Caki2 (cell line): ENCODE results near the gene UGT1A7. TPM values are rescaled to one million over a fixed set of nuclear protein-coding genes. Genes with fewer than 3 reads are reported as not detected.

ENCODE experiments used
- DNase-seq: peaks from one replicate; pipeline ENCODE4 v3.0.0-alpha.2; 2015; ENCODE audit warnings: low read depth
- in situ Hi-C: cut with HindIII; loops from 2 replicates; pipeline ENCODE4 v1.10.0; 2016; ENCODE audit warnings: low sequenced_read_pairs, low pct_unique_long_range_greater_than_20kb, mixed read lengths
- total RNA-seq: library from RNA; depleted of rRNA; stranded (reverse); fragments of >200 nt; shearing (Covaris generic); gene quantifications from 2 replicates; pipeline ENCODE4 v1.2.3, GENCODE V29; 2014; ENCODE audit warnings: low replicate concordance; rRNA removed

The UGT1A7 gene
- total RNA-seq, 1 experiment from 2014 or later, result 45.3 TPM

GRCh38 chr2:233820774-233821105 lies 139.0 kb downstream of the UGT1A7 start:
- in situ Hi-C loops, result no loop called here
- DNase-seq, result no peak

DNA sequence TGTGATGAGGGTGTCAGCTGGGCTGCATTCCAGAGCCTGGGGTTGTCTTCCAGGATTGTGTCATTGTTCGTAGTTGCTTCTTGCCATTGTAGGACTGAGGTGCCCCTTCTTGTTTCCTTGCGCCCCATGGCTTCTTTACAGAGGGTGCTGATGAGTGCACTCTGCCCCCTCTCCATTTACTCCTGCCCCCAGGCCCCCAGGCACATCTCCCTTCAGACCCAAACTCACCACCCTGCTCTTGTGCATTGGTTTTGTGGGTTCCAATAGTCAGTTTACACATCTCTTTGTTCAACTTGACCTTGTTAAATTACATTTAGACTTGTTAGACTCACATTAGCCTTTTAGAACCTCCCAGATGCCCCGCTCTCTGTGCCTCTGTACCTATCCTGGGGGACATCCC lies 139.5 kb downstream of the UGT1A7 start:
- DNase-seq, result no peak
- in situ Hi-C loops, result no loop called here

DNA sequence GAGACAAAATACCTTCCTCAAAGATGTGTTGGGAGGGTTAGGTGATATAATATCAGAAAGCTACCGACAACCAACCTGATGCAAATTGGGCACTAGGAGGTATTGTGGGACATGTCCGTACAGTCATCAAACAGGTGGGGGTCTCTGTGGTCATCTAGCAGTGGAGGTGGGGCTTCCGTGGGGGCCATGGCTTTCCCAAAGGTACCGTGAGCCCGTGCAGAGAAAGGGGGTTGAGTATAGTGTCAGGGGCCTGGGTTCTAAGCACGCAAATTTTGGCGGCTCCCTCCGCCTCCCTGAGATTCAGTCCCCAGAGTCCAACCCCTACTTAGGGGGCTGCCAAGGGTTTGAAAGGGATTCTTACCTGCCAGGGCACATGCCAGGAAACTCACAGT lies 140.0 kb downstream of the UGT1A7 start:
- in situ Hi-C loops, result no loop called here
- DNase-seq, result no peak

DNA sequence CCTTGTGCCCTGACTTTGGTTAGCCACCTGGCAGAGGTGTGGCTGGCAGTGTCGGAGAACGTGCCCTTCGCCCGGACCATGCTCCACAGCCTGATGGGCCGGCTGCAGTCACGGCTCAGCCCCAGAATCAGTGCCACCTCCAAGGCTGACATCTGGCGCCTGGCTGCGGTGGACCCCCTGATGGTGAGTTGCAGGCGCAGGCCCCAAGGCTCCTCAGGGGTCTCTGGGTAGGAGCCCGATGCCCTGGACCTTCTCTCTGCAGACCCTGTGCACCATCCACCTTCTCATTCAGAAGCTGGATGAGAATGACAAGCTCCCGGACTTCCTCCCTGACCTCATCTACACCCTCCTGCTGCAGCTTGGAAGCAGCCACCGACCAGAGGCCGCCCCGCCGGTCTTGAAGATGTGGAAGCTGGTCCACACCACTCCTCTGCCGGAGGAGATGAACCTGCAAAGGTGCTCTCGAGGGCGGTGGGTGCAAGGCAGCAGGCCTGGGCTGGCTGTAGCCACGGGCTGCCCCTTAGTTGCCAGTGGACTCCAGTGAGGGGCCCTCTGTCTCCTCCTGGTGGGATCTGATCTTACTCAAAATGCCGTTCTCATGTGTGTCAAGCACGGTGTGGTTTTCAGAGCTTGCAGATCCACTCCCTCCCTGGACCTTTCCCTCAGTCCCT lies 140.5 kb downstream of the UGT1A7 start:
- no peak for DNase-seq
- in situ Hi-C loops, result no loop called here

Other genes starting within 250 kb of the UGT1A7 start
- 12.2 and 23.4 TPM in 2 replicates for gene USP40, start 115.1 kb upstream of the UGT1A7 start, total RNA-seq
- gene UGT1A8, start 64.3 kb upstream of the UGT1A7 start, total RNA-seq, result 0.87 and 2.2 TPM in 2 replicates
- gene UGT1A10, start 45.5 kb upstream of the UGT1A7 start, total RNA-seq, result not detected in 2 replicates
- 127 and 161 TPM in 2 replicates for gene UGT1A9, start 10.0 kb upstream of the UGT1A7 start, total RNA-seq
- 130 and 145 TPM in 2 replicates for gene UGT1A6, start 11.0 kb downstream of the UGT1A7 start, total RNA-seq
- not detected in 2 replicates for gene UGT1A5, start 31.0 kb downstream of the UGT1A7 start, total RNA-seq
- gene UGT1A4, start 36.8 kb downstream of the UGT1A7 start, total RNA-seq, result 0.10 and 3.3 TPM in 2 replicates
- 0.78 TPM in 1 of 2 replicates, not detected in the other for gene UGT1A3, start 47.1 kb downstream of the UGT1A7 start, total RNA-seq
- 6.9 and 10.4 TPM in 2 replicates for gene UGT1A1, start 78.4 kb downstream of the UGT1A7 start, total RNA-seq
- not detected in 2 replicates for gene MROH2A, start 96.4 kb downstream of the UGT1A7 start, total RNA-seq
- 33.9 and 34.9 TPM in 2 replicates for gene HJURP, start 172.6 kb downstream of the UGT1A7 start, total RNA-seq
- gene TRPM8, start 235.5 kb downstream of the UGT1A7 start, total RNA-seq, result 0.37 TPM in 1 of 2 replicates, not detected in the other